ENCODE data around the gene ACBD4.

DNA sequence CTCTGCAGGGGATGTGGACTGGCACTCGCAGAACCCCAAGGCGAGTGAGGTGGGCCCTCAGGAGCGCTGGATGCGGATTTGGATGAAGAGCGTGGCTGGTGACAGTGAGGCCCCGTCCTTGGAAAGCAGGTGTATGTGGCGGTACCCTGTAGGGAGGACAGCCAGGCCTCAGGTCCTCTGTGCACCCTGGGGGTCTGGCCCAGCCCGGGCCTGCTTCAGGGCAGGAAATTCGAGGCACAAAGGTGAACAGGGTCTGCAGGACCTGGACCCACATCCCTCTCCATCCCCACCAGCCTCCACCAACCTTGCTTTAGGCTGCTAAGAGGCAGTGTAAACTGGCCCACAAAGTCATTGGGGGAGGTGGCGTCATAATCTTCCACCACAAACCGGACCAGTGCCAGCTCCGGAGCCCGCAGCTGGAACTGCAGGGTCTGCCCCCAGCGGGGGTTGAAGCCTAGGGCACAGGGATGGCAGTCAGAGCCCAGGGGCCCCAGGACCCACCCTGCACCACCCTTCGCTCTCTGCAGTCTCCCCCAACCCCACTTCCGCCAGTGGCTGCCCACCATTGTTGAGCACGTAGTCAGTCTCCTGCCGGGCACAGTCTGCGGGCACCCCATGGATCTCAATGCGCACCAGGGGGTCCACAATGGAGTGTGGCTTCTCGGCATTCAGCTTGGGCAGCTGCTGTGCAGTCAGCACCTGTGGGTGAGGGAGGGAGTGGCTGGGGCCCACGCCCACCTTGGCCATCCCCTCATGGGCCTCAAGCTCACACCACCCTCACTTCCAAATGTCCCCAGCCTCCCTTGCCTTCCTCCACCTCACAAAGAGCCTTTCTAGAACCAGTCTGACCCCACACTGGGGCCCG, 22.7 kb upstream of the ACBD4 start:
- TF ChIP-seq, protein P1, sequence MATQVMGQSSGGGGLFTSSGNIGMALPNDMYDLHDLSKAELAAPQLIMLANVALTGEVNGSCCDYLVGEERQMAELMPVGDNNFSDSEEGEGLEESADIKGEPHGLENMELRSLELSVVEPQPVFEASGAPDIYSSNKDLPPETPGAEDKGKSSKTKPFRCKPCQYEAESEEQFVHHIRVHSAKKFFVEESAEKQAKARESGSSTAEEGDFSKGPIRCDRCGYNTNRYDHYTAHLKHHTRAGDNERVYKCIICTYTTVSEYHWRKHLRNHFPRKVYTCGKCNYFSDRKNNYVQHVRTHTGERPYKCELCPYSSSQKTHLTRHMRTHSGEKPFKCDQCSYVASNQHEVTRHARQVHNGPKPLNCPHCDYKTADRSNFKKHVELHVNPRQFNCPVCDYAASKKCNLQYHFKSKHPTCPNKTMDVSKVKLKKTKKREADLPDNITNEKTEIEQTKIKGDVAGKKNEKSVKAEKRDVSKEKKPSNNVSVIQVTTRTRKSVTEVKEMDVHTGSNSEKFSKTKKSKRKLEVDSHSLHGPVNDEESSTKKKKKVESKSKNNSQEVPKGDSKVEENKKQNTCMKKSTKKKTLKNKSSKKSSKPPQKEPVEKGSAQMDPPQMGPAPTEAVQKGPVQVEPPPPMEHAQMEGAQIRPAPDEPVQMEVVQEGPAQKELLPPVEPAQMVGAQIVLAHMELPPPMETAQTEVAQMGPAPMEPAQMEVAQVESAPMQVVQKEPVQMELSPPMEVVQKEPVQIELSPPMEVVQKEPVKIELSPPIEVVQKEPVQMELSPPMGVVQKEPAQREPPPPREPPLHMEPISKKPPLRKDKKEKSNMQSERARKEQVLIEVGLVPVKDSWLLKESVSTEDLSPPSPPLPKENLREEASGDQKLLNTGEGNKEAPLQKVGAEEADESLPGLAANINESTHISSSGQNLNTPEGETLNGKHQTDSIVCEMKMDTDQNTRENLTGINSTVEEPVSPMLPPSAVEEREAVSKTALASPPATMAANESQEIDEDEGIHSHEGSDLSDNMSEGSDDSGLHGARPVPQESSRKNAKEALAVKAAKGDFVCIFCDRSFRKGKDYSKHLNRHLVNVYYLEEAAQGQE (IDR thresholded peaks at IDR 0.05; ENCODE audit: insufficient read depth in 1 of 2, low read depth in 2 of 2, low read length in 1 of 2) = no peak
- TF ChIP-seq, protein P2, sequence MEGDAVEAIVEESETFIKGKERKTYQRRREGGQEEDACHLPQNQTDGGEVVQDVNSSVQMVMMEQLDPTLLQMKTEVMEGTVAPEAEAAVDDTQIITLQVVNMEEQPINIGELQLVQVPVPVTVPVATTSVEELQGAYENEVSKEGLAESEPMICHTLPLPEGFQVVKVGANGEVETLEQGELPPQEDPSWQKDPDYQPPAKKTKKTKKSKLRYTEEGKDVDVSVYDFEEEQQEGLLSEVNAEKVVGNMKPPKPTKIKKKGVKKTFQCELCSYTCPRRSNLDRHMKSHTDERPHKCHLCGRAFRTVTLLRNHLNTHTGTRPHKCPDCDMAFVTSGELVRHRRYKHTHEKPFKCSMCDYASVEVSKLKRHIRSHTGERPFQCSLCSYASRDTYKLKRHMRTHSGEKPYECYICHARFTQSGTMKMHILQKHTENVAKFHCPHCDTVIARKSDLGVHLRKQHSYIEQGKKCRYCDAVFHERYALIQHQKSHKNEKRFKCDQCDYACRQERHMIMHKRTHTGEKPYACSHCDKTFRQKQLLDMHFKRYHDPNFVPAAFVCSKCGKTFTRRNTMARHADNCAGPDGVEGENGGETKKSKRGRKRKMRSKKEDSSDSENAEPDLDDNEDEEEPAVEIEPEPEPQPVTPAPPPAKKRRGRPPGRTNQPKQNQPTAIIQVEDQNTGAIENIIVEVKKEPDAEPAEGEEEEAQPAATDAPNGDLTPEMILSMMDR (IDR thresholded peaks at IDR 0.05) = no peak
- no peak for TF ChIP-seq SIN3A (IDR thresholded peaks at IDR 0.05; ENCODE audit: borderline replicate concordance, insufficient read depth, low read depth, low read length)

Data from Panc1 (cell line).